ENCODE data around the gene PID1. TPM values are rescaled to one million over a fixed set of nuclear protein-coding genes. Genes with fewer than 3 reads are reported as not detected.

Gene PID1
- total and polyA plus RNA-seq, 2 donors (not counting 1 experiment from before 2014, with no cell fraction given): 0.10 TPM; not detected in 1

- TF ChIP-seq CTCF (IDR thresholded peaks at IDR 0.05) (no peak), EZH2 (IDR thresholded peaks at IDR 0.05; ENCODE audit: borderline replicate concordance, insufficient read depth, low read depth, low read length, poor library complexity, severe bottlenecking) (no peak)
- Mint-ChIP-seq H3K4me1 (no peaks in the 10 kb centered on the region), H3K9me3 (ENCODE audit: insufficient read depth) (no peaks in the 10 kb centered on the region), H3K4me3 (no peak overlapping the region), H3K27ac (no peak overlapping the region), H3K27me3 (no peaks in the 10 kb centered on the region)
- CTCF ChIA-PET: no interaction called here
- POLR2A ChIA-PET: no interaction called here
- Histone ChIP-seq H3K9me3 (ENCODE audit: control extremely low read depth in 1 of 3, control insufficient read depth in 2 of 3, insufficient read depth in 1 of 3, low read length in 2 of 3) (peaks cover 0 to 4% (median 0%) of the 10 kb centered on the region in 3 donors), H3K36me3 (replicated peaks in 1 of 2; ENCODE audit: control extremely low read depth in 1 of 2, control insufficient read depth in 1 of 2, extremely low read depth in 1 of 2, insufficient read depth in 2 of 2, low read length in 1 of 2) (no peaks in the 10 kb centered on the region), H3K4me1 (ENCODE audit: control insufficient read depth in 2 of 2, insufficient read depth in 2 of 2, low read length in 2 of 2) (no peaks in the 10 kb centered on the region), H3K4me3 (ENCODE audit: control extremely low read depth in 1 of 5, extremely low read depth in 1 of 5, insufficient read depth in 1 of 5, low read depth in 2 of 5, low read length in 4 of 5) (no peak overlapping the region), H3K4me2 (replicated peaks; ENCODE audit: low read depth, low read length, poor library complexity, severe bottlenecking) (no peak overlapping the region), H3K27me3 (replicated peaks in 1 of 4; ENCODE audit: control extremely low read depth in 1 of 4, control insufficient read depth in 3 of 4, insufficient read depth in 4 of 4, low read length in 3 of 4) (no peaks in the 10 kb centered on the region), H3K27ac (ENCODE audit: low read length in 2 of 2) (no peak overlapping the region), H3K9ac (ENCODE audit: low read length) (no peak overlapping the region), H4K20me1 (ENCODE audit: control insufficient read depth, insufficient read depth, low read length, poor library complexity, severe bottlenecking) (no peaks in the 10 kb centered on the region), H2AFZ (ENCODE audit: insufficient read depth, low read depth, low read length, poor library complexity, severe bottlenecking) (no peak overlapping the region), H3K79me2 (ENCODE audit: control insufficient read depth, insufficient read depth, low read length) (no peaks in the 10 kb centered on the region)
- no peak for DNase-seq
- intact Hi-C loops (cut with micrococcal nuclease): no loop called here
- no peak for ATAC-seq (ENCODE audit: low read depth)
These were observed 89.4 kb downstream of the PID1 start for GRCh38 chr2:229181641-229182040.

GRCh38 chr2:229180658-229181057 lies 90.4 kb downstream of the PID1 start:
- no peak overlapping the region for H2AFZ ChIP-seq (ENCODE audit: insufficient read depth, low read depth, low read length, poor library complexity, severe bottlenecking)
- H3K36me3 ChIP-seq (replicated peaks in 1 of 2; ENCODE audit: control extremely low read depth in 1 of 2, control insufficient read depth in 1 of 2, extremely low read depth in 1 of 2, insufficient read depth in 2 of 2, low read length in 1 of 2): no peaks in the 10 kb centered on the region
- ATAC-seq (ENCODE audit: low read depth): no peak
- ChIA-PET CTCF (no interaction called here), POLR2A (no interaction called here)
- H3K27ac Mint-ChIP-seq: no peak overlapping the region
- 96% methylated on average over 21 of the region's 26 CpGs for WGBS (ENCODE audit: insufficient coverage)
- no peak overlapping the region for H3K9ac ChIP-seq (ENCODE audit: low read length)
- TF ChIP-seq EZH2 (IDR thresholded peaks at IDR 0.05; ENCODE audit: borderline replicate concordance, insufficient read depth, low read depth, low read length, poor library complexity, severe bottlenecking): no peak
- TF ChIP-seq CTCF (IDR thresholded peaks at IDR 0.05): no peak
- no peaks in the 10 kb centered on the region for H3K4me1 Mint-ChIP-seq
- intact Hi-C loops (cut with micrococcal nuclease): no loop called here
- no peaks in the 10 kb centered on the region for H4K20me1 ChIP-seq (ENCODE audit: control insufficient read depth, insufficient read depth, low read length, poor library complexity, severe bottlenecking)
- no peaks in the 10 kb centered on the region for H3K9me3 ChIP-seq (ENCODE audit: control extremely low read depth in 1 of 3, control insufficient read depth in 2 of 3, insufficient read depth in 1 of 3, low read length in 2 of 3)
- no peak for DNase-seq
- H3K9me3 Mint-ChIP-seq (ENCODE audit: insufficient read depth): no peaks in the 10 kb centered on the region
- H3K27ac ChIP-seq (ENCODE audit: low read length in 2 of 2): no peak overlapping the region
- H3K4me3 Mint-ChIP-seq: no peak overlapping the region
- H3K79me2 ChIP-seq (ENCODE audit: control insufficient read depth, insufficient read depth, low read length): no peaks in the 10 kb centered on the region
- H3K4me2 ChIP-seq (replicated peaks; ENCODE audit: low read depth, low read length, poor library complexity, severe bottlenecking): no peak overlapping the region
- H3K27me3 ChIP-seq (replicated peaks in 1 of 4; ENCODE audit: control extremely low read depth in 1 of 4, control insufficient read depth in 3 of 4, insufficient read depth in 4 of 4, low read length in 3 of 4): no peaks in the 10 kb centered on the region
- no peaks in the 10 kb centered on the region for H3K4me1 ChIP-seq (ENCODE audit: control insufficient read depth in 2 of 2, insufficient read depth in 2 of 2, low read length in 2 of 2)
- no peak overlapping the region for H3K4me3 ChIP-seq (ENCODE audit: control extremely low read depth in 1 of 5, extremely low read depth in 1 of 5, insufficient read depth in 1 of 5, low read depth in 2 of 5, low read length in 4 of 5)
- no peaks in the 10 kb centered on the region for H3K27me3 Mint-ChIP-seq
